Left lung (tissue), 10 donors: ENCODE results near the gene CHMP4B. TPM values are rescaled to one million over a fixed set of nuclear protein-coding genes. Genes with fewer than 3 reads are reported as not detected.

Source experiments
- ATAC-seq: fragments of 200-7000 bp; cut with Tn5 transposase; one replicate; pipeline ENCODE4 v1.9.1; 2020; ENCODE audit warnings: moderate library complexity
- DNase-seq, 4 donors: peaks; one replicate each; pipeline ENCODE4 v3.0.0-alpha.2; 2013 to 2020
- H3K27ac ChIP-seq, 2 donors: fragments of 200-600 bp; sonication (generic) in 1 of 2; one replicate each; pipeline versions ENCODE4 v1.5.0 to v1.8.0; 2020 to 2021
- H3K27me3 ChIP-seq, 2 donors: fragments of 200-600 bp; sonication (generic) in 1 of 2; one replicate each; pipeline versions ENCODE4 v1.5.0 to v1.8.0; 2020 to 2021
- H3K36me3 ChIP-seq, 2 donors: fragments of 200-600 bp; sonication (generic) in 1 of 2; one replicate each; pipeline versions ENCODE4 v1.5.0 to v1.8.0; 2020 to 2021
- H3K4me1 ChIP-seq, 2 donors: fragments of 200-600 bp; one replicate each; pipeline ENCODE4 v1.8.0; 2021
- H3K4me3 ChIP-seq, 2 donors: fragments of 200-600 bp; sonication (generic) in 1 of 2; one replicate each; pipeline versions ENCODE4 v1.5.0 to v1.8.0; 2020 to 2021; ENCODE audit warnings: mild to moderate bottlenecking in 1 of 2
- H3K9me3 ChIP-seq, 2 donors: fragments of 200-600 bp; sonication (generic) in 1 of 2; one replicate each; pipeline versions ENCODE4 v1.5.0 to v1.8.0; 2020 to 2021
- intact Hi-C, 2 donors: fragments of 100-400 bp; cut with DNase I; formaldehyde crosslinking; loops; one replicate each; pipeline versions ENCODE4 v1.11.2 to v1.14.2; 2022
- polyA plus RNA-seq, 6 donors: library from polyadenylated mRNA; unstranded; fragments of 120-200 nt; gene quantifications; one replicate each; pipeline ENCODE4 v1.2.1, GENCODE V29; 2013; ENCODE audit not compliant: insufficient read length in 6 of 6
- total RNA-seq, 2 donors: library from RNA; stranded (reverse); fragmentation: NEBNext Ultra II Directional; extraction: Animal tissue kit (Norgen Biotek cat#: 25700); gene quantifications; one replicate each; pipeline ENCODE4 v1.2.1, GENCODE V29; 2021
- TF ChIP-seq, protein P1 (sequence below), 2 donors: fragments of 200-600 bp; sonication (generic) in 1 of 2; IDR thresholded peaks; one replicate each; pipeline versions ENCODE4 v1.5.0 to v1.8.0; 2021; ENCODE audit warnings: antibody characterized with exemption in 2 of 2
- donor health status: DM: no; HTN: yes; CAD: no.
- donor health status: DM: no; HTN: no; CAD: no.

CHMP4B gene
- total and polyA plus RNA-seq, 8 donors = 83.2 to 117 (median 109) TPM

- no peak for DNase-seq
- intact Hi-C loops = no loop called here
- Histone ChIP-seq H3K9me3 (no peaks in the 10 kb centered on the region), H3K36me3 (peaks cover 0 to 11% of the 10 kb centered on the region in 2 donors), H3K4me1 (peaks cover 14 to 55% of the 10 kb centered on the region in 2 donors), H3K27ac (peak overlapping the region; percentile 71 to 73), H3K4me3 (no peak overlapping the region), H3K27me3 (no peaks in the 10 kb centered on the region)
- TF ChIP-seq, protein P1, sequence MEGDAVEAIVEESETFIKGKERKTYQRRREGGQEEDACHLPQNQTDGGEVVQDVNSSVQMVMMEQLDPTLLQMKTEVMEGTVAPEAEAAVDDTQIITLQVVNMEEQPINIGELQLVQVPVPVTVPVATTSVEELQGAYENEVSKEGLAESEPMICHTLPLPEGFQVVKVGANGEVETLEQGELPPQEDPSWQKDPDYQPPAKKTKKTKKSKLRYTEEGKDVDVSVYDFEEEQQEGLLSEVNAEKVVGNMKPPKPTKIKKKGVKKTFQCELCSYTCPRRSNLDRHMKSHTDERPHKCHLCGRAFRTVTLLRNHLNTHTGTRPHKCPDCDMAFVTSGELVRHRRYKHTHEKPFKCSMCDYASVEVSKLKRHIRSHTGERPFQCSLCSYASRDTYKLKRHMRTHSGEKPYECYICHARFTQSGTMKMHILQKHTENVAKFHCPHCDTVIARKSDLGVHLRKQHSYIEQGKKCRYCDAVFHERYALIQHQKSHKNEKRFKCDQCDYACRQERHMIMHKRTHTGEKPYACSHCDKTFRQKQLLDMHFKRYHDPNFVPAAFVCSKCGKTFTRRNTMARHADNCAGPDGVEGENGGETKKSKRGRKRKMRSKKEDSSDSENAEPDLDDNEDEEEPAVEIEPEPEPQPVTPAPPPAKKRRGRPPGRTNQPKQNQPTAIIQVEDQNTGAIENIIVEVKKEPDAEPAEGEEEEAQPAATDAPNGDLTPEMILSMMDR (IDR thresholded peaks at IDR 0.05) = no peak
- no peak for ATAC-seq
Measured at GRCh38 chr20:33788351-33789049, 22.6 kb upstream of the CHMP4B start.

GRCh38 chr20:33789109-33789857 lies 21.9 kb upstream of the CHMP4B start:
- Histone ChIP-seq H3K36me3 (peaks cover 0 to 11% of the 10 kb centered on the region in 2 donors), H3K27ac (peak overlapping the region; percentile 71 to 73), H3K4me3 (no peak overlapping the region), H3K9me3 (no peaks in the 10 kb centered on the region), H3K4me1 (peaks cover 14 to 58% of the 10 kb centered on the region in 2 donors), H3K27me3 (no peaks in the 10 kb centered on the region)
- peak; percentile 81 for ATAC-seq
- TF ChIP-seq, protein P1 (IDR thresholded peaks at IDR 0.05) = no peak
- intact Hi-C loops = no loop called here
- DNase-seq = peak in 2 of 4 donors; percentile 82 to 84

- H3K4me1 ChIP-seq = peaks cover 14 to 52% of the 10 kb centered on the region in 2 donors
- H3K4me3 ChIP-seq = no peak overlapping the region
- no peak for DNase-seq
- no peaks in the 10 kb centered on the region for H3K27me3 ChIP-seq
- H3K9me3 ChIP-seq = no peaks in the 10 kb centered on the region
- ATAC-seq = no peak
- H3K36me3 ChIP-seq = peaks cover 0 to 11% of the 10 kb centered on the region in 2 donors
- H3K27ac ChIP-seq = peak overlapping the region; percentile 59 to 71
- intact Hi-C loops = no loop called here
- TF ChIP-seq, protein P1 (IDR thresholded peaks at IDR 0.05) = no peak
Measured at GRCh38 chr20:33789858-33790182, 21.3 kb upstream of the CHMP4B start.

- Histone ChIP-seq H3K27ac (peak overlapping the region; percentile 59 to 71), H3K9me3 (no peaks in the 10 kb centered on the region), H3K4me3 (no peak overlapping the region), H3K36me3 (peaks cover 0 to 11% of the 10 kb centered on the region in 2 donors), H3K4me1 (peaks cover 14 to 48% of the 10 kb centered on the region in 2 donors), H3K27me3 (no peaks in the 10 kb centered on the region)
- peak; percentile 61 for ATAC-seq
- TF ChIP-seq, protein P1 (IDR thresholded peaks at IDR 0.05) = no peak
- intact Hi-C loops = no loop called here
- peak in 1 of 4 donors; percentile 46 for DNase-seq
Measured at GRCh38 chr20:33790566-33790965, 20.6 kb upstream of the CHMP4B start.

DNA sequence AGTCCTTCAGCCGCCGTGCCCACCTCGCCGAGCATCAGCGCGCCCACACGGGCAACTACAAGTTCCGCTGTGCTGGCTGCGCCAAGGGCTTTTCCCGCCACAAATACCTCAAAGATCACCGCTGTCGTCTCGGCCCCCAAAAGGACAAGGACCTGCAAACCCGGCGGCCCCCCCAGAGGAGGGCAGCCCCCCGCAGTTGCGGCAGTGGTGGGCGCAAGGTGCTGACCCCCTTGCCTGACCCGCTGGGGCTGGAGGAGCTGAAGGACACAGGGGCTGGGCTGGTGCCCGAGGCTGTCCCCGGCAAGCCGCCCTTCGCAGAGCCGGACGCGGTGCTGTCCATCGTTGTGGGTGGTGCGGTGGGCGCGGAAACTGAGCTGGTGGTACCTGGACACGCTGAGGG lies 20.1 kb upstream of the CHMP4B start:
- intact Hi-C loops = no loop called here
- Histone ChIP-seq H3K27ac (no peak overlapping the region), H3K4me3 (no peak overlapping the region), H3K27me3 (no peaks in the 10 kb centered on the region), H3K4me1 (peaks cover 14 to 45% of the 10 kb centered on the region in 2 donors), H3K9me3 (no peaks in the 10 kb centered on the region), H3K36me3 (peaks cover 0 to 11% of the 10 kb centered on the region in 2 donors)
- ATAC-seq = no peak
- peak in 1 of 4 donors; percentile 71 for DNase-seq
- TF ChIP-seq, protein P1 (IDR thresholded peaks at IDR 0.05) = no peak
